GM11168 (cell line): ENCODE data around the gene DCTN2.

Experiments
- in situ Hi-C: fragments of 300-500 bp; cut with MboI; formaldehyde crosslinking; loops from one replicate; pipeline ENCODE4 v1.12.0; 2022; ENCODE audit warnings: low sequenced_read_pairs; ENCODE audit not compliant: unreplicated experiment

Gene DCTN2

GRCh38 chr12:57546438-57547287 is at the start of gene DCTN2:
DCTN2 (minus strand) TSS chr12:57547192; CDS start chr12:57547063, 129 bp downstream.
- in situ Hi-C loops, result no loop called here

- in situ Hi-C loops, result no loop called here
Measured at GRCh38 chr12:57593187-57593586, 46.2 kb upstream of the DCTN2 start.

GRCh38 chr12:57592551-57593165 is 45.7 kb upstream of the DCTN2 start:
- in situ Hi-C loops, result no loop called here

GRCh38 chr12:57591782-57592325 is 44.9 kb upstream of the DCTN2 start:
- in situ Hi-C loops, result no loop called here

- in situ Hi-C loops, result no loop called here
Measured at GRCh38 chr12:57590864-57591781, 44.1 kb upstream of the DCTN2 start, which contains the start of gene PIP4K2C. PIP4K2C (plus strand) TSS chr12:57591192; CDS start chr12:57591290, 98 bp downstream.

- in situ Hi-C loops, result no loop called here
Measured at GRCh38 chr12:57590479-57590863, 43.5 kb upstream of the DCTN2 start.

GRCh38 chr12:57588951-57589610 is 42.1 kb upstream of the DCTN2 start:
- in situ Hi-C loops, result loop anchor here (5.0 kb wide), 1 partner anchor 33 kb away; no protein-coding TSS in a partner anchor

- in situ Hi-C loops, result loop anchor here (5.0 kb wide), 1 partner anchor 35 kb away; no protein-coding TSS in a partner anchor
Measured at GRCh38 chr12:57586832-57587429, 39.9 kb upstream of the DCTN2 start.

GRCh38 chr12:57586128-57586527 is 39.1 kb upstream of the DCTN2 start:
- in situ Hi-C loops, result loop anchor here (5.0 kb wide), 1 partner anchor 36 kb away; no protein-coding TSS in a partner anchor

- in situ Hi-C loops, result loop anchor here (5.0 kb wide), 1 partner anchor 37 kb away; no protein-coding TSS in a partner anchor
Measured at GRCh38 chr12:57585156-57585555, 38.2 kb upstream of the DCTN2 start.

GRCh38 chr12:57584690-57585089 is 37.7 kb upstream of the DCTN2 start:
- in situ Hi-C loops, result loop anchor here (5.0 kb wide), 1 partner anchor 38 kb away; no protein-coding TSS in a partner anchor

GRCh38 chr12:57584050-57584449 is 37.1 kb upstream of the DCTN2 start:
- in situ Hi-C loops, result no loop called here

GRCh38 chr12:57583008-57583831 is 36.2 kb upstream of the DCTN2 start:
- in situ Hi-C loops, result no loop called here

GRCh38 chr12:57582440-57582839 is 35.4 kb upstream of the DCTN2 start:
- in situ Hi-C loops, result no loop called here

GRCh38 chr12:57581802-57582201 is 34.8 kb upstream of the DCTN2 start:
- in situ Hi-C loops, result no loop called here

- in situ Hi-C loops, result no loop called here
Measured at GRCh38 chr12:57580466-57580795, 33.4 kb upstream of the DCTN2 start.

- in situ Hi-C loops, result no loop called here
Measured at GRCh38 chr12:57579677-57580465, 32.9 kb upstream of the DCTN2 start.
